Adrenal gland (tissue), 5 donors: Measurements from ENCODE around the gene VSTM2B.

Experiments
- CTCF ChIP-seq, 6 experiments: fragments of 450-650 bp in 4 of 6; fragments of 200-600 bp in 2 of 6; sonication (generic) in 1 of 6; IDR thresholded peaks; 1 replicate in 5 of 6; 2 replicates in 1 of 6; pipeline versions ENCODE4 v1.5.1 to v1.8.0; 2016 to 2021; ENCODE audit warnings: antibody characterized with exemption in 6 of 6, mild to moderate bottlenecking in 2 of 6, moderate library complexity in 1 of 6
- POLR2A ChIP-seq, 2 donors: fragments of 450-650 bp; IDR thresholded peaks; one replicate each; pipeline ENCODE4 v1.6.1; 2017; ENCODE audit warnings: antibody characterized with exemption in 2 of 2, mild to moderate bottlenecking in 2 of 2, moderate library complexity in 1 of 2
- donor health status: DM: no; HTN: no; CAD: no.

- TF ChIP-seq CTCF (IDR thresholded peaks at IDR 0.05): no peak
- no peak for TF ChIP-seq POLR2A (IDR thresholded peaks at IDR 0.05)
Observed at GRCh38 chr19:29583196-29583999, 57.6 kb downstream of the VSTM2B start.
